Cardiac septum (tissue), 1 donor: ENCODE data around the gene CLTA. TPM values are rescaled to one million over a fixed set of nuclear protein-coding genes. Genes with fewer than 3 reads are reported as not detected.
"Not testable (repeated sequence)": the region's sequence is repeated elsewhere in the genome, so short reads cannot be mapped to it uniquely, and the experiment has no call there.

Experiments used
- DNase-seq: peaks from one replicate; pipeline ENCODE4 v3.0.0-alpha.2; 2020; ENCODE audit warnings: low spot score
- intact Hi-C: fragments of 100-400 bp; cut with DNase I; formaldehyde crosslinking; loops from one replicate; pipeline ENCODE4 v1.14.0; 2022
- total RNA-seq: library from RNA; stranded (reverse); fragmentation: NEBNext Ultra II Directional; extraction: Animal tissue kit (Norgen Biotek cat#: 25700); gene quantifications from one replicate; pipeline ENCODE4 v1.2.1, GENCODE V29; 2021
- donor health status: DM: no; HTN: no; CAD: no.

CLTA gene
- total RNA-seq, 1 donor from 2014 or later, result 58.3 TPM

DNA sequence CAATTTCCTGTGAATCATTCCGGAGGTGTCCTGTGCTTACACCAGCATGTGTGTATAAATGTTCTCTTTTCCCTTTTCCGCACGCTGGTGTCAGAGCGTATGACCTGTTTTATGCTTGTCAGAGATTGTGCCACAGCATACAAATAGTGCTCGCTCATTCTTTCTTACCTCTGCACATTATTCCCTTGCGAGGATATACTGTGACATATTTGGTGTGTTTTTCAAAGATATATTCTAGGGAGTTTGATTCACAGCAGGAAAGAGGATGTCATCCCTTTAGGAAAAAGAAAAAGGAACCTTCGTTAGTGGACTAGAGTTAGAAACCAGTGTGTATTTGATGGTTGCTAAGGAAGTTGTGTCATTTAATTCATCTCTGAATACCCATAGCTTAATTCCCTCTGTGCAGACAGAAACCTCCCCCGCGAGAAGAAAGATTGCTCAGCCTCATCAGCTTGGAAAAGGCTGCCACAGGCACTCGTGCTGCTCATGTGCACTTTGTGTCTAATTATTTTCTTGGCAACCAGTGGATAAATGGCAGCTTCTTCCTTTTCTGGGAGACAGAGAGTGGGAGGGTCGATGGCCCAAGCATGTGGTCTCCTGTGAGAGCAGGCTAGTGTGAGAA, 36.3 kb upstream of the CLTA start:
- intact Hi-C loops, result no loop called here
- no peak for DNase-seq

DNA sequence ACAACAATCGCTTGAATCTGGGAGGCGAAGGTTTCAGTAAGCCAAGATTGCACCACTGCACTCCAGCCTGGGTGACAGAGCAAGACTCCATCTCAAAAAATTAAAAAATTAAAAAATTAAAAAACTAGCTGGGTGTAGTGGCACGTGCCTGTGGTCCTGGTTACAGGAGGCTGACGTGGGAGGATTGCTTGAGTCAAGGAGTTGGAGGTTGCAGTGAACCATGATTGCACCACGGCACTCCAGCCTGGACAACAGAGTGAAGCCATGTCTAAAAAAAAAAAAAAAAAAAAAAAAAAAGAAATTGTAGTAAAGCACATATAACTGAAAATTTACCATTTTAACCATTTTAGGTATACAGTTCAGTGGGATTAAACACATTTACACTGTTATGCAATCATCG, 34.6 kb upstream of the CLTA start:
- intact Hi-C loops, result no loop called here
- DNase-seq, result no peak

DNA sequence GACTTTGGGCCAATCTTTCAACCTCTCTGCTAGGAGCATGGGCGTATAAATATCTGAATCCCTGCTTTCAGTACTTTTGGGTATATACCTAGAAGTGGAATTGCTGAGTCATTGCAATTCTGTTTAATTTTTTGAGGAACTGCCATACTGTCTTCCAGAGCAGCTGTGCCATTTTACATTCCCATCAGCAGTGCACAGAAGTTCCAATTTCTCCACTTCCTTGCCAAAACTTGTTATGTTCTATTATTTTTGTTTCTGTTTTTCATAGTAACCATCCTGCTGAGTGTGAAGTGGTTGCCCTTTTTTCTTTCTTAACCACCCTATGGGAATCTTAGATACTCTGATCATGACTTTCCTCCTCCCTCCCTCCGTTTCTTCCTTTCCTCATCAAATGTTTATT, 32.6 kb upstream of the CLTA start:
- DNase-seq, result no peak
- intact Hi-C loops, result no loop called here

DNA sequence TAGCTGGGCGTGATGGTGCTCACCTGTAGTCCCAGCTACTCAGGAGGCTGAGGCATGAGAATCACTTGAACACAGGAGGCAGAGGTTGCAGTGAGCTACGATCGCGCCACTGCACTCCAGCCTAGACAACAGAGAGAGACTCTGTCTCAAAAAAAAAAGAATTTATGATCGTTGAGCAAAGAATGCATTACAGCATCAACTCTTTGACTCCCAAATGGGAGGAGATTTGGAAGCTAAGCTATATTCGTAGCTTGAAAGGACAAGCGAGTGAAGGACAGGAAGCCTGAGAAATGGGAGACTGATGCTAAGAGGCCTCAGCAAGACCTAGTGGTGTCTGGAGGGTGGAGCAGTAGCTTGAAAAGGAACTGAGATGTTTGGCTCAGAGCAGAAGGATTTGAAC, 31.8 kb upstream of the CLTA start:
- no peak for DNase-seq
- intact Hi-C loops, result no loop called here

DNA sequence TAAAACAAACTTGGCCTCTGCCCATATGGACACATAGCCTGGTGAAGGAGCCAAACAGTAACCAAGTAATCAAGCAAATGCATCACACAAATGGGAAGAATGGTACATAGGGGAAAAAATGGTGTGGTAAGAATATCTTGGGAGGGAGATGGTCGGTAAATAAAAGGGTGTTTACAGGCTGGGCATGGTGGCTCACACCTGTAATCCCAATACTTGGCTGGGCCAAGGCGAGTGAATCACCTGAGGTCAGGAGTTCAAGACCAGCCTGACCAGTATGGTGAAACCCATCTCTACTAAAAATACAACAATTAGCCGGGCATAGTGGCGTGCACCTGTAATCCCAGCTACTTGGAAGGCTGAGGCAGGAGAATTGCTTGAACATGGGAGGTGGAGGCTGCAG, 31.2 kb upstream of the CLTA start:
- intact Hi-C loops, result not testable (repeated sequence)

DNA sequence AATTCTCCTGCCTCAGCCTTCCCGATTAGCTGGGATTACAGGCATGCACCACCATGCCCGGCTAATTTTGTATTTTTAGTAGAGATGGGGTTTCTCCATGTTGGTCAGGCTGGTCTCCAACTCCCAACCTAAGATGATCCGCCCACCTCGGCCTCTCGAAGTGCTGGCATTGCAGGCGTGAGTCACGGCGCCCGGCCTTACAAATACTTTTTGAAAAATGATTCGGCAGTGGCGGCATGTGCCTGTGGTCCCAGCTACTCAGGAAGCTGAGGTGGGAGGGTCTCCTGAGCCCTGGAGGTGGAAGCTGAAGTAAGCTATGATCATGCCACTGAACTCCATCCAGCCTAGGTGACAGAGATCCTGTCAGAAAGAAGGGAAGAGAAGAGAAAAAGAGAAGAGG, 30.6 kb upstream of the CLTA start:
- DNase-seq, result not testable (repeated sequence)
- intact Hi-C loops, result loop anchor here (10.0 kb wide), 1 partner anchor 205 kb away; the partner anchor contains the start of gene OR2S2

More for the DNA sequence above, 31.2 kb upstream of the CLTA start:
- not testable (repeated sequence) for DNase-seq

DNA sequence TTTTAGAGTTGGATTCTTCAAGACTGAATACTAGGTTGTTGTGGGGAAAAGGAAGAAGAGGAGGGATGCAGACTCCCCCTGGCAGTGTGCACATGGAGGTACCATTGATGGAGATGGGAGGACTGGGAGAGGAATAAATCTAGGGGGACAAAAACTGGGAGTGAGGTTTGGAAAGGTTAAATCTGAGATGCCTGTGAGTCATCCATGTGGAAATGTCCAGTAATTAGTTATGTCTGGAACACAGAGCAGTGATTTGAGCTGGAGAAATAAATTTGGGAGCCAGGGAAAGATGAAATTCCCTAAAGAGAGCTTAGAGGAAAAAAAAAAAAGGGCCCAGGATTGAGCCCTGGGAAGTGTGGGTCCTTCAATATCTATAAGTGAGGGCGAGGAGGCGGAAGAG, 29.5 kb upstream of the CLTA start:
- DNase-seq, result no peak
- intact Hi-C loops, result loop anchor here (10.0 kb wide), 1 partner anchor 206 kb away; the partner anchor contains the start of gene OR2S2

DNA sequence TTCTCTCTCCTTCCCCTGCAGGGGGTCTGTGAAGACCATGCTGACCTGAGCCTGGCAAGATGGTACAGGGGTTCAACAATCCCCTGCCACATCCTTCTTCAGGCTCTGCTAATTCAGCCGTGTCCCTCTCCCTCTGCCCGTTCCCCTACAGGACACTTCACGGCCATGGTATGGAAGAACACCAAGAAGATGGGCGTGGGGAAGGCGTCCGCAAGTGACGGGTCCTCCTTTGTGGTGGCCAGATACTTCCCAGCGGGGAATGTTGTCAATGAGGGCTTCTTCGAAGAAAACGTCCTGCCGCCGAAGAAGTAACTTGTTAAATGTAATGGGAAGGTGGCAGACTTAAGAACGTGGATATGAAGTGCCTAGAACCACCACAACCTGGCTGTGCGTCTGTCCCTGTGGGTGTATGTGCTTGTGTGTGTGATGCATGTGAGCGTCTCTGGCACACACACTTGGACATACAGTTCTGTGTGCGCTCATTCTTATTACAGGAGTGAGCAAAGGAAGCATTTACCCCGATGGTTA, 28.4 kb upstream of the CLTA start:
- intact Hi-C loops, result loop anchor here (10.0 kb wide), 1 partner anchor 207 kb away; the partner anchor contains the start of gene OR2S2
- DNase-seq, result no peak

DNA sequence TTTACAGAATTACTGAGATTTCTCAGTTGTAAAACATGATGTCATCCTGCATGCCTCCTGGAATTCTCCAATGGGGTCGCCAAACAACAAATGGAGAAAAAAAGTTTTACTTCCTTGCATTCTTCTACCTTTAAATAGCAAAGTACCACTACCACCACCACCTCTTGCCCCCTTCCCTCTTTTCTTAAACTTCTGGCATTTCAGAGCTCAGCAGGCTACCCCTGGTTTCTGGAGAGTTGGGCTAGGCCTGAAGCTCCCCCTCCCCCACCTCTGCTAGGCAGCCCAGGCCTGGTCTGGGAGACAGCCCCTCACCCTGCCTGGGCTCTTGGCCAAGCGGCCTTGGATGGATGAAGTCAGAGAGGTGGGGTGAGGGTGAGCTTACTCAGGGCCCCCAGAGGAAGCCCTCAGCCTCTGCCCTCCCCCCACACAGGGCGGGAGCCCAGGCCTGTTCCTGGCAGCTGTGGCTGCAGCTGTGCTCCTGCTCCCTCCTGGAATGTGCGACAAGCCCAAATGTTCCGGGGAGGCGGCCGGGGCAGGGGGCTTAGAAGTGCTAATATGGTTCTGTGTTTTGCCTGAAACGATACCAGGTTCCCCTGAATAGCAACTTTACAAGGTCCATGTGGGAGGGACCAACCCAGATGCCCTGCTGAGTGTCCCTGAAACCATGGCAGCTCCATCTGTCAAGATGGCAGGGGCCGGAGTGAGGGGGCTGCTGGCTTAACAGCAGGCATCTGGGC, 27.5 kb upstream of the CLTA start:
- intact Hi-C loops, result loop anchor here (10.0 kb wide), 1 partner anchor 208 kb away; the partner anchor contains the start of gene OR2S2
- DNase-seq, result no peak

DNA sequence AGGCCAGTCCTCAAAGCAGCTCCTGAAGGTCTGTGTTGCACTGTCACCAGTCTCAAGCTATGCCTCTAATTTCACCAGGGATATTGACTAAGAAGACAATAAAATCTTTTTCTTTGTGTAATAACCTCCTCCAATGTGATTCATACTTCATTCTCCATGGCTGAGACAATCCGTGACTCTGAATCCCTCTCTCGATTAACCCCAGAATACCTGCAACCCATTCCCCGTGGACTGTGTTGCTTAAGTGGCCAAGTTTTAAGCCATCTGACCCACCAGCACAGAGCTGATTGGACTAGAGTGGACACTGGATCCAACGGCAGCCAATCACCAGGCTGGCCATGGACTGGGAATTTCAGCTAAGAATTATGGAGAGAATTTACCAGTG, 26.9 kb upstream of the CLTA start:
- DNase-seq, result no peak
- intact Hi-C loops, result loop anchor here (10.0 kb wide), 1 partner anchor 209 kb away; the partner anchor contains the start of gene OR2S2

DNA sequence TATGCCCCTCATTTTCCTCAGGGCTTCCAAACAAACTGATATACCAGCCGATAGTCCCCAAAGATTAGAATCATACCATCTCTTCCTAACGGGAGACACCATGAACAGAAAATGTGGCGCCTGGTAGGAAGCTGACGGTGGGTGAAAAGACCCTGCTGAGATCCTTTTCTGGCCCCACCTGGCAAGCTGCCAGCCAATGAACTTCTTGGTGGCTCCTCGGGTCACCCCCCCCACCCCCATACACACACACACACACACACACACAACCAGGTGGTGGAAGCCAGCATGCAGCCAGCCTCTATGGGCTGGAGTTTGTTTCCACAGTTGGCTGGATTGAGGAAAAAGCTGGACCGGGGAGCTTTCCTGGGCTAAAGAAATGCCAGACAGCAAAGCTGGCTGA, 26.3 kb upstream of the CLTA start:
- intact Hi-C loops, result loop anchor here (10.0 kb wide), 1 partner anchor 210 kb away; the partner anchor contains the start of gene OR2S2
- no peak for DNase-seq

DNA sequence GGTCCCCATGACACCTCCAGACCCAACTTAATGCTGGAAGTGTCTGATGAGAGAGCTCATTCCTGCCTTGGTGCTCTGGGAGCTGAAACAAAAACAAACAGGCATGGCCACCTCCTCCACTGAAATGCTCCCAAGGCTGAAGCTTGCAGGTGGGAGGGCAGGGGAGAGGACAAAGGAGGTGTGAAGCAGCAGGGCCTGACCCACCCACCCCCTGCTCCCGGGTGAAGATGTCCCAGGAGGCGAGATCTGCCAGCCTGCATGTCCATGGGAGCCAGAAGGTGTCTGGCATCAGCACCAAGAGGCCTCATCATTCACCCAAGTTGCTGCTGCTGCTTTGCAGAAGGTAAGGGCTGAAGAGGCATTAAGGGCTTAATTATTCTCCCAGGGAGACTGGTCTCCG, 25.7 kb upstream of the CLTA start:
- intact Hi-C loops, result loop anchor here (10.0 kb wide), 1 partner anchor 210 kb away; the partner anchor contains the start of gene OR2S2
- no peak for DNase-seq

DNA sequence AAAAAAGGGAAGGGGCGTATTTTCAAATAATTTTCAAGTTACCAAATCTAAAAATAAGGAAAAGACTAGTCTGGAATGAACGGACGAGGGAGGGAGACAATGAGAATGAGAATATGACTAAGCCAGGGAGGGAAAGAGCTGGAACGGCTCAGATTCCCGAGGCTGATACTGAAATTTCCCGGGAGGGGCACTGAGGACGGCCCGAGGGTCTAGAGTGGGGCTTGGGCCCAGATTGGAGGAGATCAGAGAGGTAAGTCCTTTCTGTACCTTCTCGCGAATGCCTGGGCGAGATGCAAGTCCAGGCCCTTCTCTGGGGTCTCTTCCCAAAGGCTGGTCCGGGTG, 24.9 kb upstream of the CLTA start:
- intact Hi-C loops, result loop anchor here (1.0 to 10.0 kb wide), 2 partner anchors 62 to 211 kb away; partner anchors contain the start of gene OR2S2

DNA sequence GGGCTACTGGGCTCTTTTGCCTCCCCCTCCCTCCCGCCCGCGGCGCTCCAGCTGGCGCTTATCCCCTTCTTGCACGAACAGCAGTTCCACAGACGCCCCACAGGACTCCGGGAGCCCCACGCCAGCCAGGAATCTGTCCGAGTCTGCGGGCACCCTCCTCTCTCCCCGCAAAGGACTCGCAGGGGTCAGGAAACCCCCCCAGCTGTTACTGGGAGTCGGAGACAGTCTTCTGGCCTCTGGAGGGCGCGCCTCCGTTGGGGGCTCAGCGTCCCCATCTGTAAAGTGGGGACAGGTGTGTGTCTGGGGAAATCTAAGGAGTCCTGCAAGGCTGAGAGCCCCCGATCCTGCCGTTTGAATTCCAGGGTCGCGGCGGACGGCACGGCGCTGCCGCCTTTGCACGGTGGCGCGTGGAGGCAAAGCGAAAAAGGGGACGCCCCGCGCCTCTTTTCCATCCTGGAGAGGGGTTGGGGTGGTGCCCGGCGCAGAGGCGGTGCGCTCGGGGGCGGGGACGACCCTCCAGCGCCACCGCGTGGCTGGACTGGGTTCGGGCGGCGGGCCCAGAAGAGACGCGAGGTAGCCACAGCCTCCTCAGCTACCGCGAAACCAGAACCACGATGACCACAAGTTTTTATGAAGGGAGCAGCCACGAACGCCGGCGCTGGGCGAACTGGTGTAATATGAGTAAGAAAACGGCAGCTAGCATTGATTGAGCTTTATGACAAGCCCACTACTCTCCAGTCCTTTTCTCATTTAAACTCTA, 24.4 kb upstream of the CLTA start:
- peak; percentile 94 for DNase-seq
- intact Hi-C loops, result loop anchor here (1.0 to 10.0 kb wide), 2 partner anchors 63 to 212 kb away; partner anchors contain the start of gene OR2S2

More for the DNA sequence above, 24.9 kb upstream of the CLTA start:
- DNase-seq, result no peak

DNA sequence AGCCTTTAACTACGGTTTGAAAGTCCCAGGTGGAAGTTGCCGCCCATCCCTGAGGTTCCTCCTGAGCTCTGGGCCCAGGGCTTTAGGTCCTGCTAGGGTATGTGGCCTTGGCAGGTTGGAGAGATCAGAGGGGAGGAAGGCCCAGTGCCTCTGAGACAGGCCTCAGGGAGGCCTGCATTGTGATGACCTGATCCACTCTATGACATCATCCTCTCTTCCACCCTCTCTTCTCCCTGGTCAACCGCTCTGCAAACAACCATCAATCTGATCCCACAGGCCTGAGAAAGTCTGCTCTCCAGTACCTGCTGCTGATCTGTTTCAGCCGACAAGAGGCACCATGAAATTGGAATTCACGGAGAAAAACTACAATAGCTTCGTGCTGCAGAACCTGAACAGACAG, 21.6 kb upstream of the CLTA start, which contains the start of gene CCIN:
TSS of gene CCIN (plus strand) at position 223 of the 400 bp plus-strand sequence. CDS start at position 338, 115 bp downstream.
- intact Hi-C loops, result loop anchor here (10.0 kb wide), 1 partner anchor 214 kb away; the partner anchor contains the start of gene OR2S2
- no peak for DNase-seq

DNA sequence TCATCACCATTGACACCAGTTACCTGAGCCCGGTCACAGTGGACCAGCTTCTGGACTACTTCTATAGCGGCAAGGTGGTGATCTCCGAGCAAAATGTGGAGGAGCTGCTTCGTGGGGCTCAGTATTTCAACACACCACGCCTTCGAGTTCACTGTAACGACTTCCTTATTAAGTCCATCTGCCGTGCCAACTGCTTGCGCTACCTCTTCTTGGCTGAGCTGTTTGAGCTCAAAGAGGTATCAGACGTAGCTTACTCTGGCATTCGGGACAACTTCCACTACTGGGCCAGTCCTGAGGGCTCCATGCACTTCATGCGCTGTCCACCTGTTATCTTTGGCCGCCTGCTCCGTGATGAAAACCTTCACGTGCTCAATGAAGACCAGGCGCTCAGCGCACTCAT, 21.0 kb upstream of the CLTA start:
- intact Hi-C loops, result loop anchor here (10.0 kb wide), 1 partner anchor 215 kb away; the partner anchor contains the start of gene OR2S2
- no peak for DNase-seq

DNA sequence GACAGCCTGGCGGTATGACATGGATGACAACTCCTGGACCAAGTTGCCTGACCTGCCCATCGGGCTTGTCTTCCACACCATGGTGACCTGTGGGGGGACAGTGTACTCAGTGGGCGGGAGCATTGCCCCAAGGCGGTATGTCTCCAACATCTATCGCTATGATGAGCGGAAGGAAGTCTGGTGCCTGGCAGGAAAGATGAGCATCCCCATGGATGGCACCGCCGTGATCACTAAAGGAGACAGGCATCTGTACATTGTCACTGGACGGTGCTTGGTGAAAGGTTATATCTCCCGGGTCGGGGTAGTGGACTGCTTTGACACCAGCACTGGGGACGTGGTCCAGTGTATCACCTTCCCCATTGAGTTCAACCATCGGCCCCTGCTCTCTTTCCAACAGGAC, 20.2 kb upstream of the CLTA start:
- intact Hi-C loops, result no loop called here
- no peak for DNase-seq

DNA sequence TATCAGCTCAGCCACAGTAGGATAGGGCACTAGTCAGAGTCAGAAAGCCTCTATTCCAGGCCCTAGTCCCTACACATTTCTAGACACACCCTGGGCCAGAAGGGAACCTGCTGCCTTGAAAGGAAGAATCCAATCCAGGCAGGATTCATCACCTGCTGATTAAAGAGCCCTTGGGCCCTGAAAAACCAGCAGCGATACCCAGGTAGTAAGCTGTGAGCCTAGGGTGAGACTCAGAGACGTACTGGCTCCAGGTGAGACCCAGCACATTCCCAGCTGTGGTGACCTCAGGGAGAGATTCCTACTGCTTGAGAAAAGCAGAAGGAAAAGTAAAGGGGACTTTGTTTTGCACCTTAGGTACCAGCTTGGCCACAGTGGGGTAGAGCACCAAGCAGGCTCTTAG, 16.9 kb upstream of the CLTA start:
- intact Hi-C loops, result no loop called here
- DNase-seq, result no peak

DNA sequence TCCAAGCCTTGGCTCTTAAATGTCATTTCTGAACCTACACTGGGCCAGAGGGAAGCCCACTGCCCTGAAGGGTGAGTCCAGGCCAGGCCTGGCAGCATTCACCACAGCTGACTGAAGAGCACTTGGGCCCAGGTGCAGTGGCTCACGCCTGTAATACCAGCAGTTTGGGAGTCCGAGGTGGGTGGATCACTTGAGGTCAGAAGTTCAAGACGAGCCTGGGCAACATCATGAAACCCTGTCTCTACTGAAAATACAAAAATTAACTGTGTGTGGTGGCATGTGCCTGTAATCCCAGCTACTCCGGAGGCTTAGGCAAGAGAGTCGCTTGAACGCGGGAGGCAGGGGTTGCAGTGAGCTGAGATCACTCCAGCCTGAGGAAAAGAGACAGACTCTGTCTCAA, 16.4 kb upstream of the CLTA start:
- intact Hi-C loops, result no loop called here
- DNase-seq, result no peak

DNA sequence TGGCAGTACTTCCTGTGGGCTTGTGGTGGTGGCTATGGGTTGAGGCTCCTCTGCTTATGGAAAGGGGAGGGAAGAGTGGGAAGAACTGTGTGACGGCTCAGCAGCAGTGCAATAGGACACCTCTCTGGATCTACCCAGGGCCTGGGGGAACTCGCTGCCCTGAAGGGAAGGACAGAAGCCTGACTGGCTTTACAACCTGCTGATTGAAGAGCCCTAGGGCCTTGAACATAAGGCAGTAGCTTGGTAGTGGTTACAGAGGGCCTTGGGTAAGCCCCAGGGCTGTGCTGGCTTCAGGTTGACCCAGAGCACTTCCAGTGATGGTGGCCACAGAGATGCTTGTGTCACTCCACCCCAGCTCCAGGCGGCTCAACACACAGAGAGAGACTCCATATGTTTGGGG, 16.0 kb upstream of the CLTA start:
- intact Hi-C loops, result no loop called here

More for the DNA sequence above, 16.0 kb upstream of the CLTA start:
- no peak for DNase-seq
